Gastroesophageal sphincter (tissue), 4 donors: ENCODE data around the gene FHDC1. TPM values are rescaled to one million over a fixed set of nuclear protein-coding genes. Genes with fewer than 3 reads are reported as not detected.
A peak's percentile ranks its signal among the peaks of the same experiment; 100 is the strongest.

Experiments
- ATAC-seq: fragments of 150-250 bp; one replicate; pipeline ENCODE4 v1.9.1; 2016; ENCODE audit warnings: mild to moderate bottlenecking, moderate library complexity
- H3K27ac ChIP-seq, 4 donors: fragments of 200-600 bp; sonication (generic) in 3 of 4; 1 replicate in 3 of 4; 2 replicates in 1 of 4; pipeline ENCODE4 v1.5.1; 2016 to 2019
- H3K27me3 ChIP-seq: fragments of 200-600 bp; sonication (generic); one replicate; pipeline ENCODE4 v1.5.1; 2019
- H3K36me3 ChIP-seq, 2 donors: fragments of 200-600 bp; sonication (generic); one replicate each; pipeline ENCODE4 v1.5.1; 2019; ENCODE audit warnings: control low read depth in 1 of 2
- H3K4me1 ChIP-seq, 3 donors: fragments of 200-600 bp; sonication (generic); 1 replicate in 2 of 3; 2 replicates in 1 of 3; pipeline ENCODE4 v1.5.1; 2016 to 2019; ENCODE audit warnings: control low read depth in 2 of 3
- H3K4me3 ChIP-seq, 2 donors: fragments of 200-600 bp; sonication (generic); one replicate each; pipeline ENCODE4 v1.5.1; 2019; ENCODE audit warnings: mild to moderate bottlenecking in 1 of 2, moderate library complexity in 1 of 2
- H3K9me3 ChIP-seq, 3 donors: fragments of 200-600 bp; sonication (generic); one replicate each; pipeline ENCODE4 v1.5.1; 2017 to 2019; ENCODE audit warnings: control low read depth in 2 of 3
- CTCF ChIP-seq, 4 experiments: fragments of 200-600 bp in 2 of 4; fragments of 450-650 bp in 2 of 4; sonication (generic) in 1 of 4; IDR thresholded peaks; one replicate each; pipeline ENCODE4 v1.5.1; 2017 to 2019; ENCODE audit warnings: antibody characterized with exemption in 4 of 4, mild to moderate bottlenecking in 2 of 4, moderate library complexity in 2 of 4
- EP300 ChIP-seq: sonication (generic); formaldehyde crosslinking; IDR thresholded peaks from one replicate; pipeline ENCODE4 v1.6.1; 2017; ENCODE audit warnings: antibody characterized with exemption, mild to moderate bottlenecking
- POLR2A ChIP-seq, 2 donors: fragments of 450-650 bp; IDR thresholded peaks; one replicate each; pipeline ENCODE4 v1.6.1; 2017; ENCODE audit warnings: antibody characterized with exemption in 2 of 2, mild to moderate bottlenecking in 2 of 2, moderate library complexity in 1 of 2
- POLR2AphosphoS5 ChIP-seq: sonication (generic); formaldehyde crosslinking; IDR thresholded peaks from one replicate; pipeline ENCODE4 v1.6.1; 2017; ENCODE audit warnings: antibody characterized with exemption
- WGBS, 2 donors: methylation state at CpG; one replicate each; pipeline ENCODE4 v1.1.5; 2018; ENCODE audit warnings: low coverage in 1 of 2; 5-methylcytosine and 5-hydroxymethylcytosine counted together
- total RNA-seq, 4 donors: library from RNA; depleted of rRNA; stranded (reverse); fragments of >200 nt; gene quantifications; one replicate each; pipeline ENCODE4 v1.1.0, GENCODE V29; 2016

The FHDC1 gene
- total RNA-seq, 4 donors from 2014 or later: 0.62 to 1.8 (median 1.3) TPM

- Histone ChIP-seq H3K36me3 (no peaks in the 10 kb centered on the region), H3K9me3 (no peaks in the 10 kb centered on the region), H3K27ac (no peak overlapping the region), H3K27me3 (peaks cover 55% of the 10 kb centered on the region), H3K4me1 (peaks cover 0 to 34% (median 7%) of the 10 kb centered on the region in 3 donors), H3K4me3 (no peak overlapping the region)
- TF ChIP-seq POLR2A (IDR thresholded peaks at IDR 0.05) (no peak), POLR2AphosphoS5 (no peak), CTCF (IDR thresholded peaks at IDR 0.05) (no peak), EP300 (no peak)
- no peak for ATAC-seq
- 67% methylated on average over 15 of the region's 16 CpGs; no CpG with 5 or more reads in 1 of the 2 donors for whole genome bisulfite sequencing, 2 donors
Observed at GRCh38 chr4:152935143-152935542, 980 bp upstream of the FHDC1 start.

- peaks cover 58% of the 10 kb centered on the region for H3K27me3 ChIP-seq
- H3K27ac ChIP-seq: peak overlapping the region in 1 of 4 donors; percentile 65
- ATAC-seq: peak; percentile 26
Observed at GRCh38 chr4:152936446-152937335, 568 bp downstream of the FHDC1 start.

GRCh38 chr4:152937336-152938236 is 1.5 kb downstream of the FHDC1 start:
- H3K4me3 ChIP-seq: peak overlapping the region; percentile 27 to 71
- ATAC-seq: peak; percentile 56
- H3K4me1 ChIP-seq: peaks cover 0 to 34% (median 7%) of the 10 kb centered on the region in 3 donors
- peaks cover 58% of the 10 kb centered on the region for H3K27me3 ChIP-seq
- no peak for TF ChIP-seq POLR2AphosphoS5
- no peak for TF ChIP-seq CTCF (IDR thresholded peaks at IDR 0.05)
- no peak for TF ChIP-seq EP300
- peak in 1 of 2 donors; percentile 16 for TF ChIP-seq POLR2A (IDR thresholded peaks at IDR 0.05)
- no peaks in the 10 kb centered on the region for H3K36me3 ChIP-seq
- H3K9me3 ChIP-seq: no peaks in the 10 kb centered on the region
- WGBS, 2 donors: 0 to 1% methylated on average over 11 of the region's 91 CpGs
- peak overlapping the region in 3 of 4 donors; percentile 40 to 65 (median 61) for H3K27ac ChIP-seq

More at GRCh38 chr4:152936446-152937335, 568 bp downstream of the FHDC1 start:
- WGBS, 2 donors: no CpG with 5 or more reads among the region's 93 CpGs
- Histone ChIP-seq H3K36me3 (no peaks in the 10 kb centered on the region), H3K4me3 (peak overlapping the region; percentile 27 to 71), H3K9me3 (no peaks in the 10 kb centered on the region), H3K4me1 (peaks cover 0 to 34% (median 7%) of the 10 kb centered on the region in 3 donors)
- TF ChIP-seq POLR2A (IDR thresholded peaks at IDR 0.05): no peak
- TF ChIP-seq POLR2AphosphoS5: no peak
- no peak for TF ChIP-seq CTCF (IDR thresholded peaks at IDR 0.05)
- TF ChIP-seq EP300: no peak

GRCh38 chr4:152938237-152938947 is 2.3 kb downstream of the FHDC1 start:
- Histone ChIP-seq H3K9me3 (no peaks in the 10 kb centered on the region), H3K27me3 (peaks cover 58% of the 10 kb centered on the region), H3K4me3 (peak overlapping the region; percentile 27 to 71), H3K36me3 (no peaks in the 10 kb centered on the region), H3K4me1 (peaks cover 0 to 34% (median 7%) of the 10 kb centered on the region in 3 donors), H3K27ac (peak overlapping the region in 3 of 4 donors; percentile 10 to 65 (median 40))
- 11 to 28% methylated on average over 4 to 17 of the region's 17 CpGs for WGBS, 2 donors
- TF ChIP-seq POLR2AphosphoS5 (no peak), POLR2A (IDR thresholded peaks at IDR 0.05) (no peak), EP300 (no peak), CTCF (IDR thresholded peaks at IDR 0.05) (no peak)
- no peak for ATAC-seq
